H9 (cell line): ENCODE measurements around the gene RAP1GDS1. TPM values are rescaled to one million over a fixed set of nuclear protein-coding genes. Genes with fewer than 3 reads are reported as not detected.

Source experiments
- DNase-seq: peaks from one replicate; pipeline ENCODE4 v3.0.0-alpha.2; 2017
- H2AFZ ChIP-seq: one replicate; pipeline ENCODE4 v1.6.1; 2013; ENCODE audit warnings: mild to moderate bottlenecking, low read length, control low read depth, moderate library complexity
- H2AK5ac ChIP-seq: 2 replicates; pipeline ENCODE4 v1.6.1; 2013; ENCODE audit warnings: low read length, control low read depth, mixed read lengths; ENCODE audit not compliant: insufficient read length
- H2BK120ac ChIP-seq: one replicate; pipeline ENCODE4 v1.6.1; 2013; ENCODE audit warnings: low read depth, mild to moderate bottlenecking, low read length, control low read depth, inconsistent platforms; ENCODE audit not compliant: poor library complexity, severe bottlenecking
- H2BK12ac ChIP-seq: 2 replicates; pipeline ENCODE4 v1.6.1; 2013; ENCODE audit warnings: low read length, control low read depth, mixed read lengths, low read depth; ENCODE audit not compliant: insufficient read length
- H2BK15ac ChIP-seq: 2 replicates; pipeline ENCODE4 v1.6.1; 2013; ENCODE audit warnings: low read depth, low read length, control low read depth
- H2BK20ac ChIP-seq: one replicate; pipeline ENCODE4 v1.6.1; 2013; ENCODE audit warnings: low read depth, mild to moderate bottlenecking, low read length, control low read depth, inconsistent platforms; ENCODE audit not compliant: poor library complexity, severe bottlenecking
- H2BK5ac ChIP-seq: 2 replicates; pipeline ENCODE4 v1.6.1; 2013; ENCODE audit warnings: low read length, control low read depth, mixed read lengths; ENCODE audit not compliant: insufficient read length
- H3K14ac ChIP-seq: 2 replicates; pipeline ENCODE4 v1.6.1; 2013; ENCODE audit warnings: low read length, control low read depth; ENCODE audit not compliant: insufficient read depth
- H3K18ac ChIP-seq: 2 replicates; pipeline ENCODE4 v1.6.1; 2013; ENCODE audit warnings: low read depth, mild to moderate bottlenecking, mixed read lengths, low read length, control low read depth; ENCODE audit not compliant: insufficient read length
- H3K23ac ChIP-seq: 2 replicates; pipeline ENCODE4 v1.6.1; 2013; ENCODE audit warnings: low read length, control low read depth, mixed read lengths, low read depth; ENCODE audit not compliant: insufficient read length
- H3K23me2 ChIP-seq: 2 replicates; pipeline ENCODE4 v1.6.1; 2013; ENCODE audit warnings: low read depth, mild to moderate bottlenecking, mixed read lengths, low read length, control low read depth; ENCODE audit not compliant: insufficient read length, poor library complexity, severe bottlenecking
- H3K27ac ChIP-seq: 2 replicates; pipeline ENCODE4 v1.5.1; 2013; ENCODE audit warnings: low read length, control low read depth, mixed read lengths, low read depth; ENCODE audit not compliant: insufficient read length
- H3K27me3 ChIP-seq: 2 replicates; pipeline ENCODE4 v1.6.1; 2013; ENCODE audit warnings: low read length, control low read depth, inconsistent platforms; ENCODE audit not compliant: insufficient read depth
- H3K4ac ChIP-seq: 2 replicates; pipeline ENCODE4 v1.6.1; 2013; ENCODE audit warnings: low read depth, mild to moderate bottlenecking, control low read depth, inconsistent platforms, low read length, moderate library complexity
- H3K4me1 ChIP-seq: 2 replicates; pipeline ENCODE4 v1.6.1; 2013; ENCODE audit warnings: low read length, control low read depth, inconsistent platforms; ENCODE audit not compliant: insufficient read depth
- H3K4me2 ChIP-seq: 2 replicates; pipeline ENCODE4 v1.6.1; 2013; ENCODE audit warnings: low read length, control low read depth, mixed read lengths; ENCODE audit not compliant: insufficient read length, insufficient read depth
- H3K56ac ChIP-seq: 2 replicates; pipeline ENCODE4 v1.6.1; 2013; ENCODE audit warnings: low read depth, mild to moderate bottlenecking, mixed read lengths, low read length, control low read depth; ENCODE audit not compliant: insufficient read length
- H3K79me1 ChIP-seq: 2 replicates; pipeline ENCODE4 v1.6.1; 2013; ENCODE audit warnings: low read depth, mild to moderate bottlenecking, moderate library complexity, low read length, control low read depth, inconsistent platforms; ENCODE audit not compliant: insufficient read depth, poor library complexity, severe bottlenecking
- H3K79me2 ChIP-seq: 2 replicates; pipeline ENCODE4 v1.6.1; 2013; ENCODE audit warnings: low read length, control low read depth, inconsistent platforms; ENCODE audit not compliant: insufficient read depth
- H3K9ac ChIP-seq: 2 replicates; pipeline ENCODE4 v1.6.1; 2013; ENCODE audit warnings: low read length, control low read depth, mixed read lengths; ENCODE audit not compliant: insufficient read length; ENCODE audit errors: extremely low read depth
- H3K9me3 ChIP-seq: one replicate; pipeline ENCODE4 v1.6.1; 2013; ENCODE audit warnings: low read depth, low read length, inconsistent platforms; ENCODE audit not compliant: control insufficient read depth
- H3T11ph ChIP-seq: one replicate; pipeline ENCODE4 v1.6.1; 2013; ENCODE audit warnings: mild to moderate bottlenecking, low read length, control low read depth, inconsistent platforms
- H4K20me1 ChIP-seq: one replicate; pipeline ENCODE4 v1.6.1; 2013; ENCODE audit not compliant: control insufficient read depth, insufficient read length, insufficient read depth
- H4K5ac ChIP-seq: 2 replicates; pipeline ENCODE4 v1.6.1; 2013; ENCODE audit warnings: low read depth, mild to moderate bottlenecking, mixed read lengths, low read length, control low read depth; ENCODE audit not compliant: insufficient read length
- H4K8ac ChIP-seq: replicated peaks from 2 replicates; pipeline ENCODE4 v1.6.1; 2013; ENCODE audit warnings: low read length, control low read depth, mixed read lengths, low read depth; ENCODE audit not compliant: insufficient read length
- H4K91ac ChIP-seq: 2 replicates; pipeline ENCODE4 v1.6.1; 2013; ENCODE audit warnings: low read depth, mild to moderate bottlenecking, moderate library complexity, mixed read lengths, low read length, control low read depth; ENCODE audit not compliant: insufficient read length
- H3K27ac Mint-ChIP-seq, 3 experiments: 2 replicates in 2 of 3; 3 replicates in 1 of 3; pipeline ENCODE4 v1.8.0; 2020 to 2021; ENCODE audit warnings: mixed read lengths in 3 of 3, mild to moderate bottlenecking in 1 of 3, moderate library complexity in 1 of 3
- H3K27me3 Mint-ChIP-seq: 2 replicates; pipeline ENCODE4 v1.8.0; 2021; ENCODE audit warnings: low read depth, mild to moderate bottlenecking, moderate library complexity, mixed read lengths
- H3K36me3 Mint-ChIP-seq, 3 experiments: 2 replicates in 2 of 3; 3 replicates in 1 of 3; pipeline ENCODE4 v1.8.0; 2020 to 2021; ENCODE audit warnings: low read depth in 3 of 3, mixed read lengths in 3 of 3; ENCODE audit not compliant: insufficient read depth in 1 of 3
- H3K4me1 Mint-ChIP-seq, 2 experiments: 2 replicates each; pipeline ENCODE4 v1.8.0; 2020; ENCODE audit warnings: mixed read lengths in 2 of 2
- H3K4me3 Mint-ChIP-seq, 2 experiments: 2 replicates in 1 of 2; 3 replicates in 1 of 2; pipeline ENCODE4 v1.8.0; 2020 to 2021; ENCODE audit warnings: mild to moderate bottlenecking in 2 of 2, mixed read lengths in 2 of 2, moderate library complexity in 1 of 2
- H3K9me3 Mint-ChIP-seq, 2 experiments: 2 replicates in 1 of 2; 3 replicates in 1 of 2; pipeline ENCODE4 v1.8.0; 2020; ENCODE audit warnings: mild to moderate bottlenecking in 2 of 2, mixed read lengths in 2 of 2, moderate library complexity in 1 of 2
- CTCF ChIP-seq: fragments of 200-600 bp; sonication (generic); conservative IDR thresholded peaks from 3 replicates; pipeline ENCODE4 v1.8.0; 2021; ENCODE audit warnings: antibody characterized with exemption, mild to moderate bottlenecking
- WGBS: extraction: QIAGEN DNeasy Blood & Tissue Kit; methylation state at CpG from one replicate; pipeline ENCODE4 v1.1.7; 2013; ENCODE audit warnings: missing lambda C conversion rate, low lambda C conversion rate, mixed read lengths; ENCODE audit not compliant: insufficient read length; ENCODE audit errors: extremely low coverage; 5-methylcytosine and 5-hydroxymethylcytosine counted together
- total RNA-seq: library from RNA; stranded (reverse); gene quantifications from 2 replicates; pipeline ENCODE4 v1.2.1, GENCODE V29; 2021

RAP1GDS1 gene
- total RNA-seq, 1 experiment from 2014 or later, result 25.2 TPM

- Mint-ChIP-seq H3K4me1 (no peaks in the 10 kb centered on the region), H3K27me3 (no peaks in the 10 kb centered on the region; the same call in 1 of the 2 replicates), H3K36me3 (peaks cover 8 to 36% (median 24%) of the 10 kb centered on the region in 3 experiments), H3K4me3 (no peak overlapping the region), H3K9me3 (peaks cover 7 to 23% of the 10 kb centered on the region in 2 experiments; a peak in 4 of 5 replicates), H3K27ac (no peak overlapping the region)
- Histone ChIP-seq H3K9me3 (no peaks in the 10 kb centered on the region), H2AFZ (no peak overlapping the region), H3K18ac (no peak overlapping the region), H3K79me1 (no peaks in the 10 kb centered on the region), H4K8ac (no peak overlapping the region), H2AK5ac (no peak overlapping the region), H3K9ac (no peak overlapping the region), H2BK120ac (no peak overlapping the region), H3K27ac (no peak overlapping the region), H3K4me1 (no peaks in the 10 kb centered on the region), H3K27me3 (no peaks in the 10 kb centered on the region), H2BK20ac (no peak overlapping the region), H3K4ac (no peak overlapping the region), H3T11ph (no peak overlapping the region), H3K56ac (no peak overlapping the region), H3K4me2 (no peak overlapping the region), H3K23me2 (no peaks in the 10 kb centered on the region), H2BK12ac (no peak overlapping the region), H4K20me1 (no peaks in the 10 kb centered on the region), H3K79me2 (no peaks in the 10 kb centered on the region), H2BK15ac (no peak overlapping the region), H4K91ac (no peak overlapping the region), H3K14ac (no peak overlapping the region), H2BK5ac (no peak overlapping the region), H4K5ac (no peak overlapping the region), H3K23ac (no peak overlapping the region)
- no peak for DNase-seq
- WGBS, result no CpG with 5 or more reads among the region's 1 CpG
- no peak for TF ChIP-seq CTCF
Measured at GRCh38 chr4:98399915-98400314, 138.7 kb downstream of the RAP1GDS1 start.
